GM10847 (cell line): Measurements from ENCODE around the gene CEP85L.

ENCODE experiments used
- POLR2A ChIP-seq: IDR thresholded peaks from 2 replicates; pipeline ENCODE4 v1.6.1; 2011; ENCODE audit not compliant: insufficient read length; ENCODE audit errors: extremely low read depth

CEP85L gene

GRCh38 chr6:118579786-118580185 lies 71.6 kb downstream of the CEP85L start:
- TF ChIP-seq POLR2A = no peak

GRCh38 chr6:118578617-118579016 lies 72.8 kb downstream of the CEP85L start:
- TF ChIP-seq POLR2A = no peak

GRCh38 chr6:118577972-118578371 lies 73.4 kb downstream of the CEP85L start:
- TF ChIP-seq POLR2A = no peak

- TF ChIP-seq POLR2A = no peak
Measured at GRCh38 chr6:118574051-118574865, 77.1 kb downstream of the CEP85L start.

GRCh38 chr6:118571121-118571520 lies 80.3 kb downstream of the CEP85L start:
- TF ChIP-seq POLR2A = no peak

GRCh38 chr6:118569498-118569897 lies 81.9 kb downstream of the CEP85L start:
- no peak for TF ChIP-seq POLR2A

- TF ChIP-seq POLR2A = no peak
Measured at GRCh38 chr6:118567974-118568373, 83.4 kb downstream of the CEP85L start.

- no peak for TF ChIP-seq POLR2A
Measured at GRCh38 chr6:118565311-118565960, 86.0 kb downstream of the CEP85L start.

- TF ChIP-seq POLR2A = no peak
Measured at GRCh38 chr6:118562959-118563358, 88.4 kb downstream of the CEP85L start.

GRCh38 chr6:118562248-118562647 lies 89.1 kb downstream of the CEP85L start:
- TF ChIP-seq POLR2A = no peak

- no peak for TF ChIP-seq POLR2A
Measured at GRCh38 chr6:118559659-118560058, 91.7 kb downstream of the CEP85L start.

GRCh38 chr6:118558464-118559217 lies 92.8 kb downstream of the CEP85L start:
- no peak for TF ChIP-seq POLR2A

- TF ChIP-seq POLR2A = no peak
Measured at GRCh38 chr6:118554698-118555097, 96.7 kb downstream of the CEP85L start.

GRCh38 chr6:118553132-118553531 lies 98.3 kb downstream of the CEP85L start:
- TF ChIP-seq POLR2A = no peak

- no peak for TF ChIP-seq POLR2A
Measured at GRCh38 chr6:118551063-118552053, 100.0 kb downstream of the CEP85L start.
